ENCODE measurements around the gene SRPK2.
"Not testable (repeated sequence)": the region's sequence is repeated elsewhere in the genome, so short reads cannot be mapped to it uniquely, and the experiment has no call there.

DNA sequence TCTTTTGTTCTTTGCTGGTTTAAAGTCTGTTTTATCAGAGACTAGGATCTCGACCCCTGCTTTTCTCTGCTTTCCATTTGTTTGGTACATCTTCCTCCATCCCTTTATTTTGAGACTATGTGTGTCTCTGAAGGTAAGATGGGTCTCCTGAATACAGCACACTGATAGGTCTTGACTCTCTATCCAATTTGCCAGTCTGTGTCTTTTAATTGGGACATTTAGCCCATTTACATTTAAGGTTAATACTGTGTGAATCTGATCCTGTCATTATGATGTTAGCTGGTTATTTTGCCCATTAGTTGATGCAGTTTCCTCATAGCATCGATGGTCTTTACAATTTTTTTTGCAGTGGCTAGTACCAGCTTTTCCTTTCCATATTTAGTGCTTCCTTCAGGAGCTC lies 28.6 kb downstream of the SRPK2 start:
- TF ChIP-seq POLR2A (IDR thresholded peaks at IDR 0.05) = not testable (repeated sequence)
- TF ChIP-seq, protein P1, sequence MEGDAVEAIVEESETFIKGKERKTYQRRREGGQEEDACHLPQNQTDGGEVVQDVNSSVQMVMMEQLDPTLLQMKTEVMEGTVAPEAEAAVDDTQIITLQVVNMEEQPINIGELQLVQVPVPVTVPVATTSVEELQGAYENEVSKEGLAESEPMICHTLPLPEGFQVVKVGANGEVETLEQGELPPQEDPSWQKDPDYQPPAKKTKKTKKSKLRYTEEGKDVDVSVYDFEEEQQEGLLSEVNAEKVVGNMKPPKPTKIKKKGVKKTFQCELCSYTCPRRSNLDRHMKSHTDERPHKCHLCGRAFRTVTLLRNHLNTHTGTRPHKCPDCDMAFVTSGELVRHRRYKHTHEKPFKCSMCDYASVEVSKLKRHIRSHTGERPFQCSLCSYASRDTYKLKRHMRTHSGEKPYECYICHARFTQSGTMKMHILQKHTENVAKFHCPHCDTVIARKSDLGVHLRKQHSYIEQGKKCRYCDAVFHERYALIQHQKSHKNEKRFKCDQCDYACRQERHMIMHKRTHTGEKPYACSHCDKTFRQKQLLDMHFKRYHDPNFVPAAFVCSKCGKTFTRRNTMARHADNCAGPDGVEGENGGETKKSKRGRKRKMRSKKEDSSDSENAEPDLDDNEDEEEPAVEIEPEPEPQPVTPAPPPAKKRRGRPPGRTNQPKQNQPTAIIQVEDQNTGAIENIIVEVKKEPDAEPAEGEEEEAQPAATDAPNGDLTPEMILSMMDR (IDR thresholded peaks at IDR 0.05) = not testable (repeated sequence)

Measured in testis (tissue), 2 donors.